Mucosa of descending colon (tissue), 3 donors: Measurements from ENCODE around the gene SCYL3. TPM values are rescaled to one million over a fixed set of nuclear protein-coding genes. Genes with fewer than 3 reads are reported as not detected.

Experiments used
- ATAC-seq: fragments of 200-7000 bp; cut with Tn5 transposase; one replicate; pipeline ENCODE4 v1.9.1; 2020; ENCODE audit warnings: mild to moderate bottlenecking, moderate library complexity
- DNase-seq, 3 donors: peaks; one replicate each; pipeline ENCODE4 v3.0.0-alpha.2; 2020
- H3K36me3 ChIP-seq: fragments of 200-600 bp; one replicate; pipeline ENCODE4 v1.8.0; 2021; ENCODE audit warnings: low read depth, mild to moderate bottlenecking
- H3K4me1 ChIP-seq: fragments of 200-600 bp; one replicate; pipeline ENCODE4 v1.8.0; 2021; ENCODE audit warnings: low read depth, mild to moderate bottlenecking
- H3K4me3 ChIP-seq: fragments of 200-600 bp; one replicate; pipeline ENCODE4 v1.8.0; 2021; ENCODE audit warnings: mild to moderate bottlenecking
- H3K9me3 ChIP-seq: fragments of 200-600 bp; one replicate; pipeline ENCODE4 v1.8.0; 2021; ENCODE audit warnings: mild to moderate bottlenecking
- intact Hi-C, 2 donors: fragments of 100-400 bp; cut with DNase I in 1 of 2; cut with micrococcal nuclease in 1 of 2; formaldehyde crosslinking; loops; one replicate each; pipeline versions ENCODE4 v1.11.0 to v1.11.1; 2022; cut with DNase I, micrococcal nuclease
- total RNA-seq, 3 donors: library from RNA; stranded (reverse); fragmentation: NEBNext Ultra II Directional in 2 of 3; extraction: Animal tissue kit (Norgen Biotek cat#: 25700) in 2 of 3; gene quantifications; one replicate each; pipeline versions ENCODE4 v1.2.1 to v1.2.4, GENCODE V29; 2021 to 2023
- TF ChIP-seq, protein P1 (sequence below): fragments of 200-600 bp; IDR thresholded peaks from one replicate; pipeline ENCODE4 v1.8.0; 2022; ENCODE audit warnings: antibody characterized with exemption, mild to moderate bottlenecking
- donor health status: DM: no; HTN: no; CAD: no; lungs with moderate emphysema.
- donor health status: DM: no; HTN: no; CAD: no.
- donor health status: DM: no; HTN: yes; CAD: no.

The SCYL3 gene
- total RNA-seq, 3 donors from 2014 or later, result 13.4 to 20.4 (median 14.9) TPM

DNA sequence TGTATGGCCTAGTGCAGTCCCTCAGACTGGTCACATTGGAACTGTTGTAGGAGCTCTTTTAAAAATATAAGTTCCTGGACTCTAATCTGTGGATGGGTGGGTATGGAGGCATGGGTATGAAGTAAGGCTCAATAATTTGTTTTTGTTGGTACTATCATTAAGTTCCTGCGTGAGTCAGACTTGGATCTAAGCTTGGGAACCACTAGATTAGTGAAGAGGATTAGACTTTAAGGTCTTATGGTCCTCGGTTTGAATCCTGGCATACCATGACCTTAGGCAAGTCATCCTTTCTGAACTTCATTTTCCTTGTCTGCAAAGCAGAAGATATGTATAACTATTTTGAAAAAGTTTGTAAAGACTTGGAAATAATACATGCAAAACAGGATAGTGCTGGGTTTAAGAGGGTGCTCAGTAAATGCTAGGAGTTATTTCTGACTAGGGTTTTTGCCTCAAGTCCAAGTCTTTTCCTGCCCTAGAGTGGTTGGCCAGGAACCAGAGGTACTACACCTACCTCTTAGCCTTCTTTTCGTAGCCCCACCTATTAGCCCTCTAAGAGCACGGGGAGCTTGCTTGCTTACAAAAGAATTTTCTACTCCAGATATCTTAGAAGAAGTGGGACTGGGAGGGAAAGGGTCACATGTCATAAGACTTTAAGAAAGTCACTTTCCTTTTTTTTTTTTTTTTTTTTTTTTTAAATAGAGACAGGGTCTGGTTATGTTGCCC, 60.4 kb downstream of the SCYL3 start:
- intact Hi-C loops, result no loop called here
- no peak for ATAC-seq

DNA sequence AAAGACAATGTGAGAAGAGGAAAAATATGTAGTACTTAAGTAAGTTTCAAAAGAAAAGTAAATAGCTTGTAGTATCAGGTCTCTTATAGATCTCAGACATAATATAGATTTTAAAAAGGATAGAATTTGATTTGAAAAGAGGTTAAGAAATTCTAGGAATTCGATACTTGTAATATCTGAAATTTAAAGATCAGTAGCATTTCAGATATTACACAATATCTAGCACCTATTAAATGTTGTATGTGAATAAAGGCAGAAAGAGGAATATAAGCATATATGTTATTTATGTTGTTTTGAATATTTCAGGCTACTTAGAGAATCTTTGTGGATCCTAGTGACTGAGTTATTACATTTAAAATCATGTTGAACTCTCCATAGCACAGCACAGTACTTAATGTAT, 64.0 kb downstream of the SCYL3 start:
- ATAC-seq, result no peak
- H3K4me1 ChIP-seq, result no peaks in the 10 kb centered on the region
- no peaks in the 10 kb centered on the region for H3K9me3 ChIP-seq
- H3K4me3 ChIP-seq, result no peak overlapping the region
- intact Hi-C loops, result no loop called here
- no peak for DNase-seq
- H3K36me3 ChIP-seq, result no peaks in the 10 kb centered on the region
- TF ChIP-seq, protein P1, sequence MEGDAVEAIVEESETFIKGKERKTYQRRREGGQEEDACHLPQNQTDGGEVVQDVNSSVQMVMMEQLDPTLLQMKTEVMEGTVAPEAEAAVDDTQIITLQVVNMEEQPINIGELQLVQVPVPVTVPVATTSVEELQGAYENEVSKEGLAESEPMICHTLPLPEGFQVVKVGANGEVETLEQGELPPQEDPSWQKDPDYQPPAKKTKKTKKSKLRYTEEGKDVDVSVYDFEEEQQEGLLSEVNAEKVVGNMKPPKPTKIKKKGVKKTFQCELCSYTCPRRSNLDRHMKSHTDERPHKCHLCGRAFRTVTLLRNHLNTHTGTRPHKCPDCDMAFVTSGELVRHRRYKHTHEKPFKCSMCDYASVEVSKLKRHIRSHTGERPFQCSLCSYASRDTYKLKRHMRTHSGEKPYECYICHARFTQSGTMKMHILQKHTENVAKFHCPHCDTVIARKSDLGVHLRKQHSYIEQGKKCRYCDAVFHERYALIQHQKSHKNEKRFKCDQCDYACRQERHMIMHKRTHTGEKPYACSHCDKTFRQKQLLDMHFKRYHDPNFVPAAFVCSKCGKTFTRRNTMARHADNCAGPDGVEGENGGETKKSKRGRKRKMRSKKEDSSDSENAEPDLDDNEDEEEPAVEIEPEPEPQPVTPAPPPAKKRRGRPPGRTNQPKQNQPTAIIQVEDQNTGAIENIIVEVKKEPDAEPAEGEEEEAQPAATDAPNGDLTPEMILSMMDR, result no peak

More for the DNA sequence above, 60.4 kb downstream of the SCYL3 start:
- Histone ChIP-seq H3K4me3 (no peak overlapping the region), H3K36me3 (no peaks in the 10 kb centered on the region), H3K9me3 (no peaks in the 10 kb centered on the region), H3K4me1 (no peaks in the 10 kb centered on the region)
- TF ChIP-seq, protein P1, result no peak
- no peak for DNase-seq

DNA sequence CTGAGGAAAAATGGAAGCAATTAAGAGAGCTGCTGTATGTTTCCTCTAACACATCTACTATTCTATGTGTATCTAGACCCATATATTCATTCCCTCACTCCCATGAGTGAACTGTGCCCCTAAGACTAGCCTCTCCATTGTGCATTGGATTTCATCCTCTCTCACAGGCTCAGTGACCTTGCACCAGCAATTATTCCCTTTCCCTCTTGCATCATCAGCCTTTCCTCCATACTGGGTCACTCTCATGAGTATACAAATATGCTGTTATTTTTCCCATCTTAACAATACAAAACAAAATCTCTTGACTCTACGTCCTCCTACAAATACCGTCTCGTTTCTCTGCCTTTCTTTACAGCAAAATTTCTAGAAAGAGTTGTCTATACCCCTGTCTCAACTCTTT, 69.5 kb downstream of the SCYL3 start:
- ATAC-seq, result no peak
- Histone ChIP-seq H3K4me3 (no peak overlapping the region), H3K36me3 (no peaks in the 10 kb centered on the region), H3K9me3 (no peaks in the 10 kb centered on the region), H3K4me1 (no peaks in the 10 kb centered on the region)
- no peak for DNase-seq
- TF ChIP-seq, protein P1, result no peak
- intact Hi-C loops, result no loop called here

DNA sequence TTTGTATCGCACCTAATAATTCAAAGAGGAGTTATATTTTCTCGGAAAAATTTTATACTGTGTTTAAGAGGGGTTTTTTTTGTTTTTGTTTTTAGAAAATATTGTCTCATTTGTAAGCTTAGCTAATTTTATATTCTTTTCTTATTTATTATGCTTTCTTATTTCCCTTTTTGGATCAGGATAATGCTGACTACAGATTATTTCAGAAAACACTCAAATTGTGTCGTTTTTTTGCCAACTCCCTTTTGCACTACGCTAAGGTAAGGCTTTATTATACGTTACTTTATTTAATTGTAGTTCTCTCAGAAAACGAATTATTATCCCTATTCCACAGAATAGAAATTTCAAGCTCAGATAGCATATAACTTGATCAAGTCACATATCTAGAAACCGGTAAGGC, 72.2 kb downstream of the SCYL3 start:
- TF ChIP-seq, protein P1, result no peak
- Histone ChIP-seq H3K4me3 (no peak overlapping the region), H3K36me3 (no peaks in the 10 kb centered on the region), H3K4me1 (no peaks in the 10 kb centered on the region), H3K9me3 (no peaks in the 10 kb centered on the region)
- DNase-seq (no peak), ATAC-seq (no peak)
- intact Hi-C loops, result no loop called here

DNA sequence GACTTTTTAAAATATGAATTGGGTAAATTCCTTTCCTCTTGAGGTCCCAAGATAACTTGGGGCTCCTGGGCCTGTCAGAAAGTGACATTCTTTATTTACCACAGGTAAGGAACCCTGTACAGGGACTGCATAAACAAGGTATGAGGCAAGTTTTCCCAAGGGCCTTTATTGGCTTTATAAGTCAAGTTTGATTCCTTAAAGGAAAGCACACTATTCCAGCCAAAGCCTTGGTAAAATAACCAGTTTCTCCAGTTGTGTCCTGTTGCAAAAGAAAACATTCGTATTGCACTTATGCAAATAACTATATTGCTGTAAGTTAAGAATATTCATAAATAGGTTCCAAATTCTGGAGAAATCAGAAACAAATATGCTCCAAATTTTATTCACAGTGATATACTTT, 77.1 kb downstream of the SCYL3 start:
- ATAC-seq (no peak), DNase-seq (no peak)
- Histone ChIP-seq H3K9me3 (no peaks in the 10 kb centered on the region), H3K4me3 (no peak overlapping the region), H3K36me3 (no peaks in the 10 kb centered on the region), H3K4me1 (no peaks in the 10 kb centered on the region)
- intact Hi-C loops, result no loop called here
- TF ChIP-seq, protein P1, result no peak

DNA sequence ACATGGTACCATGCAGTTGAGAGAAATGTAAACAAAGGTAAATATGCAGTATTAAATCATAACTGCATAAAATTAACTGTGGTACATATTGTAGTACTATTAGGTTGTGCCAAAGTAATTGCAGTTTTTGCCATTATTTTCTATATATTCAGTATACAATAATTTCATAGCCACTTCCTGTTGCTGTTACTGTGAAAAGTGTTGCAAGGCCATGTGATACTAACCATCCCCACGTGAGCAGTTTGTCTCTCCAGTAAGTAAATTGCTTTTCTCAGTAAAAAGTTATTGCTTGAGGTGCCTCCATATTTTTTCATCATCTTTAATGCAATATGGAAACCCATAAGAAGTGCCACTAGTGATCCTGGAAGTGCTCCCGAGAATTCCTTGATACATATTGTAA, 79.4 kb downstream of the SCYL3 start:
- intact Hi-C loops, result no loop called here
- TF ChIP-seq, protein P1, result no peak
- Histone ChIP-seq H3K4me3 (no peak overlapping the region), H3K9me3 (no peaks in the 10 kb centered on the region), H3K4me1 (no peaks in the 10 kb centered on the region), H3K36me3 (no peaks in the 10 kb centered on the region)
- DNase-seq, result no peak
- ATAC-seq, result no peak
